Stimulated activated CD8-positive, alpha-beta memory T cell treated with anti-CD3 and anti-CD28 coated beads, Interleukin-15, amount 100 ng/mL, for 4 hours (primary cell): ENCODE results near the gene FNDC1.

Source experiments
- DNase-seq, 2 donors: peaks; one replicate each; pipeline ENCODE4 v3.0.0-alpha.2; 2020; ENCODE audit warnings: low read depth in 2 of 2

FNDC1 gene

GRCh38 chr6:159212525-159213280, 43.5 kb downstream of the FNDC1 start:
- no peak for DNase-seq

GRCh38 chr6:159213405-159213804, 44.2 kb downstream of the FNDC1 start:
- DNase-seq = no peak

- no peak for DNase-seq
Observed at GRCh38 chr6:159214281-159214680, 45.1 kb downstream of the FNDC1 start.

- DNase-seq = no peak
Observed at GRCh38 chr6:159217595-159218275, 48.5 kb downstream of the FNDC1 start.

- no peak for DNase-seq
Observed at GRCh38 chr6:159220093-159220492, 50.9 kb downstream of the FNDC1 start.

GRCh38 chr6:159221486-159222170, 52.4 kb downstream of the FNDC1 start:
- no peak for DNase-seq

GRCh38 chr6:159224452-159224851, 55.3 kb downstream of the FNDC1 start:
- no peak for DNase-seq

- no peak for DNase-seq
Observed at GRCh38 chr6:159229651-159230051, 60.5 kb downstream of the FNDC1 start.

- DNase-seq = no peak
Observed at GRCh38 chr6:159232106-159232645, 63.0 kb downstream of the FNDC1 start.

- no peak for DNase-seq
Observed at GRCh38 chr6:159232751-159233150, 63.6 kb downstream of the FNDC1 start.

GRCh38 chr6:159233365-159234101, 64.3 kb downstream of the FNDC1 start:
- no peak for DNase-seq

- no peak for DNase-seq
Observed at GRCh38 chr6:159234102-159234553, 64.9 kb downstream of the FNDC1 start.

- DNase-seq = no peak
Observed at GRCh38 chr6:159238920-159239558, 69.8 kb downstream of the FNDC1 start.

- no peak for DNase-seq
Observed at GRCh38 chr6:159249128-159249527, 79.9 kb downstream of the FNDC1 start.

- DNase-seq = no peak
Observed at GRCh38 chr6:159249752-159250151, 80.6 kb downstream of the FNDC1 start.

- no peak for DNase-seq
Observed at GRCh38 chr6:159250633-159251032, 81.4 kb downstream of the FNDC1 start.

- no peak for DNase-seq
Observed at GRCh38 chr6:159252955-159253508, 83.8 kb downstream of the FNDC1 start.

GRCh38 chr6:159254186-159254585, 85.0 kb downstream of the FNDC1 start:
- no peak for DNase-seq

GRCh38 chr6:159255434-159255951, 86.3 kb downstream of the FNDC1 start:
- DNase-seq = no peak

- DNase-seq = no peak
Observed at GRCh38 chr6:159256128-159256527, 86.9 kb downstream of the FNDC1 start.

GRCh38 chr6:159257846-159258245, 88.6 kb downstream of the FNDC1 start:
- no peak for DNase-seq
